ENCODE data around the gene OR2V1. TPM values are rescaled to one million over a fixed set of nuclear protein-coding genes. Genes with fewer than 3 reads are reported as not detected.

OR2V1 gene
- total RNA-seq, 4 donors from 2014 or later, result not detected

DNA sequence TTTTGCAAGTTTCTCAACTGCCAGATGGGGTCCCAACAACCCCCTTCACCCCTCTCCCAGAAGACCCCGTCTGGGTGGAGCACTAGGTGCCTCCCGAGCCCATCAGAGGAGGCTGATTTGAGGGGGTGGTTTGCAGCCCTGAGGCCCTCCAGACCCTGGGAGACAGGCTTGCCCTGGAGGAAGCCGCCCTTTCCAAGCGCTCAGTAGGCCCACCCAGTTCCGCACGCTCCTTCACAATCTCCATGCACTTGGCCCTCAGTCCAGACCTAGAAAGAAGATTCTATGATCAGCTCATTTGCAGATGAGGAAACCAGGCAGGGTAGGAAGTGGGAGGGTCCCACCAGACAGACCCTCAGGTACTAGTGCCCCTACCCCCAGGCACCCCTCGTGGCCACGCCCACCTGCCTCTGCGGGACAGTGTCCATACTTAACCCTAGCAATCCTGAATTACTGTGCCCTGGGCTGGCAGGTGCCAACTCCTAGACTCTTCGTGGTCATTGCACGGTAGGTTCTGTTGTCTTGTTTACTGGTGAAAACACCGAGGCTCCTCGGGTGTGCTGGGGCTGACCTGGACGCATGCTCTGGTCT, 22.3 kb downstream of the OR2V1 start:
- TF ChIP-seq, protein P1, sequence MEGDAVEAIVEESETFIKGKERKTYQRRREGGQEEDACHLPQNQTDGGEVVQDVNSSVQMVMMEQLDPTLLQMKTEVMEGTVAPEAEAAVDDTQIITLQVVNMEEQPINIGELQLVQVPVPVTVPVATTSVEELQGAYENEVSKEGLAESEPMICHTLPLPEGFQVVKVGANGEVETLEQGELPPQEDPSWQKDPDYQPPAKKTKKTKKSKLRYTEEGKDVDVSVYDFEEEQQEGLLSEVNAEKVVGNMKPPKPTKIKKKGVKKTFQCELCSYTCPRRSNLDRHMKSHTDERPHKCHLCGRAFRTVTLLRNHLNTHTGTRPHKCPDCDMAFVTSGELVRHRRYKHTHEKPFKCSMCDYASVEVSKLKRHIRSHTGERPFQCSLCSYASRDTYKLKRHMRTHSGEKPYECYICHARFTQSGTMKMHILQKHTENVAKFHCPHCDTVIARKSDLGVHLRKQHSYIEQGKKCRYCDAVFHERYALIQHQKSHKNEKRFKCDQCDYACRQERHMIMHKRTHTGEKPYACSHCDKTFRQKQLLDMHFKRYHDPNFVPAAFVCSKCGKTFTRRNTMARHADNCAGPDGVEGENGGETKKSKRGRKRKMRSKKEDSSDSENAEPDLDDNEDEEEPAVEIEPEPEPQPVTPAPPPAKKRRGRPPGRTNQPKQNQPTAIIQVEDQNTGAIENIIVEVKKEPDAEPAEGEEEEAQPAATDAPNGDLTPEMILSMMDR (IDR thresholded peaks at IDR 0.05; ENCODE audit: low read depth), result no peak

DNA sequence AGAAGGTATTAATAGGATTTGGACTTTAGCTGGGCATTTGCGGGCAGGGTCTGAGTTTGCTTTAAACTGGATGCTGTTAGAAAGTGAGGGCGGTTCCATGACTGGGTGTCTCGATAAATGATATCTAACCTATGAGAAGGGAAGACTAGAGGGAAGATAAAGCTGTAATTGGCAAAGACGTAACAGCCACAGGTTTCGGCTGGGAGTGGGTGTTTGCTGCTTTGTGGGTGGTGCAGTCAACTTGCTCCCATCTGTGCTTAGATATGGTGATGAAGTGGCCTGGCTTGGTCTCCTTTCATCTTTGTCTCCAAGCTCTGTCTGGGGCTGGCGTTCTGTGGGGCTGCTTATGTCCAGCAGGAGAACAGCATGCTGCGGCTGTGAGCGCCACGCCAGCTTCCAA, 23.3 kb downstream of the OR2V1 start:
- TF ChIP-seq, protein P1 (IDR thresholded peaks at IDR 0.05; ENCODE audit: low read depth), result no peak

DNA sequence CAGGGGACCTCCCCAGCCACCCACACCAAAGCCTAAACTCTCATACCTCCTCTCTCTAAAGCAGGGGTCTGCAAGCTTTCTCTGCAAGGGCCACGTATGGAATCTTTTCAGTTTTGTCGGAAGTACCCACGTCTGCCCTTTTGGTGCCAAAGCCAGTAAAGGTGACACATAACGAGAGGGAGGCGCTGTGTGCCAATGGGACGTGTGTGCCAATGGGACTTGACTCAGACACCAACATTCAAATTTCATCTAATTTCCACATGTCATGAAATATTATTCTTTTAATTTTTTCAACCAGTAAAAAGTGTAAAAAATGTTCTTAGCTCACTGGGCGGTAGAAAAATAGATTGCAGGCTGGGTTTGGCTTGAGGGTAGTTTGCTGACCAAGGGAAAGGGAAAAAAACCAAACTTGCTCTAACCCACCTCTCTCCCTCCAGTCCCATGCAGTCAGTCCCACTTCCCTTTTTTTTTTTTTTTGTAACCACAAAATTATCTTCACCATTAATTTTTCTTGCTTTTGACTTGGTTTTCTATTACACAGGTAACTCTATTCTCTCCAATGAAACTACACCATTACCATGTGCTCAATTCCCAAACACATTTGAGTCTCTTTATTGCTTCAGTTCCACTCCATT, 25.5 kb downstream of the OR2V1 start:
- TF ChIP-seq, protein P1 (IDR thresholded peaks at IDR 0.05; ENCODE audit: low read depth), result no peak

DNA sequence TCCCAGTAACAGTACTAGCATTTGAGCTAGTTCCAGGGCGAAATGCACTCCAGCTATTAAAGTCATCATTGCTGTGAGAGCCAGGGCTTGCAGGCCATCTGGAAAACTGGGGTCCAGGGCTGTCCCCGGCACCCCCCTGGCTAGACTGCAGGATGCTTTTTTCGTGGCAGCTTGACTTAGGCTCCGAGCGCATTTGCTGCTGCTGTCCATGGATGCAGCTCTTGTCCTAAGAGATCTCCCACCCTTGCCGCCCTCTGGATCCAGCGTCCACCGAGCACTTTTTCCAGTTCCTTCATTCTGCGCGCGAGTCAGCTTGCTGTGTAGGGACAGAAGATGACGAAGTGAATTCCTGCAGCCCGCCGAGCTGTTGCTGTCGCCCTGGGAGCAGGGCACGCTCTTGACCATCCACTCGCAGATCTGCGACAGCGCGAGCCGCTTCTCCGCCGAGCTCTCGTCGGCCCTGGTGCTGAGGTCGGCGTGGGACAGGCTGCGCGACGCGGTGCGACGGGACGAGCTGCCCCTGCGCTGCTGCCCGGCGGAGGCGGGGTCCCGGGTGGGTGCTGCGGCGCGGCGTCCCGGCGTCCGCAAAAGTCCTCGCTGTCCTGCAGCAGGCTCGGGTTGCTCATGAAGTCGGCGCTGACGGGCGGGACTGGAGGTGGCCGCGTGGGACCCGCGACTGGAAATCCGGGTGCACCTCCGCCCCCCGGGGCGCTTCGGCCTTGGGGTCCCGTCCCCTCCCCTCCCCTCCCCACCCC, 30.7 kb downstream of the OR2V1 start:
- TF ChIP-seq, protein P1 (IDR thresholded peaks at IDR 0.05; ENCODE audit: low read depth), result no peak

DNA sequence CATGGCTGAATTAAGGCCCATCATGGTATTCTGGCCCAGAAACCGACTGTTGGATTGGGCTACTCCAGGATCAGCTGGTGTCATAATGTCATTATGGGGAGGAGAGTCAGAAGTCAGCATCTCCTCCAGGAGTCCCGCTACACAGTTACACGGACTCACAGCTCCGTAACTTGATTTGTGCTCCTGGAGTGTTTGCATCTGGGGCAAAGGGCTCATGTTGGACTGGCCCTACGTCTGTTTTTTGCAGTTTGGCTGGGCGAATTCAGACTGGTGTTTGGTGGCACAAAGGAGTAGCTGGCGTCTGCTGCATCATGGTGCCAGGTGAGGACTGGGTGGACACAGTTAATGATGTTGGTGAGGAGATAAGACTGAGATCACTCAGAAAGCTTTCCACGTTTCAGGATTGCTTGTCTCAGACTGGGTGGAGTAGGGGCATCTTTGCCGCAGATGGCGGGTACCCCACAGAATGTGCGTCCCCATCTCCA, 31.3 kb downstream of the OR2V1 start:
- TF ChIP-seq, protein P1 (IDR thresholded peaks at IDR 0.05; ENCODE audit: low read depth), result no peak

DNA sequence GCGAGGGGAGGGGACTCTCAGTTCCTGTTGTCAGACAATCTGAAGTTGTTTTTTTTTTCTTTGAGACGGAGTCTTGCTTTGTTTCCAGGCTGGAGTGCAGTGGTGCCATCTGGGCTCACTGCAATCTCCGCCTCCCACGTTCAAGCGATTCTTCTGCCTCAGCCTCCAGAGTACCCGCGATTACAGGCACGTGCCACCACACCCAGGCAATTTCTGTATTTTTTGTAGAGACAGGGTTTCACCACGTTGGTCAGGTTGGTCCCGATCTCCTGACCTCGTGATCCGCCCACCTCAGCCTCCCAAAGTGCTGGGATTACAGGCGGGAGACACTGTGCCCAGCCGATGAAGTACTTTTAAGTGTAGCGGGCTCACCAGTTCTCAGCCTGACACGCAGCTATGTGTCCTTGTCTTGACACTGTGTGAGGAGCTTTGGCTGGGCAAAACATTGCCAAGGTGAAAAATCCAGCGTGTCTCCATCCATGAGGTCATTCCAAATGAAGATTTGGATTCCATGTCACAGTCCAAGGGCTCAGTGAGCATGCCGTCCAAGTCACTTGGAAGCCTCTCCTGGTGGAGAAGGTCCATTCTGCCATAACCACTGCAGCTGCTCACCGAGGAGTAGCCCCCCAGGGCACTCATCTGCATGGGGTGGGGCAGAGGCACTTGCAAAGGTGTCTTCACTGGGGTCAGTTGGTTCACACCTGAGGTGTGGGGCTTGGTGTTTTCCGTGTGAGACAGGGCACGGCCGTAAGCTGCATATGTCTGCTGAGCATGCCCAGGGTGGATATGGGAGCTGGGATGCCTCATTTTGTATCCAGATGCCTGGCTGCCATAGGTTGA, 32.0 kb downstream of the OR2V1 start:
- TF ChIP-seq, protein P1 (IDR thresholded peaks at IDR 0.05; ENCODE audit: low read depth), result no peak

Measured in subcutaneous adipose tissue (tissue), 4 donors.